Liver (tissue), 9 donors: ENCODE data around the gene THOC1. TPM values are rescaled to one million over a fixed set of nuclear protein-coding genes. Genes with fewer than 3 reads are reported as not detected.

ENCODE experiments used
- DNase-seq: peaks from one replicate; pipeline ENCODE4 v3.0.0-alpha.2; 2017; ENCODE audit warnings: low spot score
- H3K27ac ChIP-seq, 2 donors: one replicate each; pipeline ENCODE4 v1.7.0; 2013; ENCODE audit warnings: inconsistent platforms in 2 of 2, low read length in 2 of 2, control low read depth in 1 of 2, low read depth in 1 of 2, mild to moderate bottlenecking in 1 of 2
- H3K27me3 ChIP-seq, 4 donors: one replicate each; pipeline versions ENCODE4 v1.6.1 to v1.7.0; 2013; ENCODE audit warnings: low read length in 3 of 4, inconsistent platforms in 1 of 4, mild to moderate bottlenecking in 1 of 4, moderate library complexity in 1 of 4; ENCODE audit not compliant: control insufficient read depth in 4 of 4, insufficient read depth in 4 of 4
- H3K36me3 ChIP-seq, 4 donors: one replicate each; pipeline versions ENCODE4 v1.6.1 to v1.7.0; 2013; ENCODE audit warnings: low read length in 3 of 4, mild to moderate bottlenecking in 3 of 4, low read depth in 1 of 4, moderate library complexity in 1 of 4; ENCODE audit not compliant: control insufficient read depth in 4 of 4, insufficient read depth in 3 of 4
- H3K4me1 ChIP-seq, 4 donors: one replicate each; pipeline versions ENCODE4 v1.6.1 to v1.7.0; 2013; ENCODE audit warnings: low read length in 3 of 4, mild to moderate bottlenecking in 3 of 4, moderate library complexity in 1 of 4; ENCODE audit not compliant: control insufficient read depth in 4 of 4, insufficient read depth in 4 of 4
- H3K4me3 ChIP-seq, 3 donors: one replicate each; pipeline versions ENCODE4 v1.6.1 to v1.7.0; 2013; ENCODE audit warnings: low read length in 3 of 3, control low read depth in 1 of 3, low read depth in 1 of 3, mild to moderate bottlenecking in 1 of 3
- H3K9ac ChIP-seq, 2 donors: one replicate each; pipeline ENCODE4 v1.7.0; 2013; ENCODE audit warnings: low read length in 2 of 2, mild to moderate bottlenecking in 2 of 2, moderate library complexity in 2 of 2, control low read depth in 1 of 2, low read depth in 1 of 2
- H3K9me3 ChIP-seq, 4 donors: one replicate each; pipeline versions ENCODE4 v1.6.1 to v1.7.0; 2013; ENCODE audit warnings: low read length in 3 of 4; ENCODE audit not compliant: control insufficient read depth in 4 of 4
- EGR1 ChIP-seq, 2 donors: IDR thresholded peaks; 2 replicates each; pipeline ENCODE4 v1.6.1; 2016 to 2018; ENCODE audit warnings: antibody characterized with exemption in 2 of 2, low read depth in 2 of 2
- FOXA1 ChIP-seq: IDR thresholded peaks from 2 replicates; pipeline ENCODE4 v1.6.1; 2016; ENCODE audit warnings: antibody characterized with exemption
- FOXA2 ChIP-seq: IDR thresholded peaks from 2 replicates; pipeline ENCODE4 v1.6.1; 2016; ENCODE audit warnings: antibody characterized with exemption
- GABPA ChIP-seq, 2 donors: IDR thresholded peaks in 1 of 2; conservative IDR thresholded peaks in 1 of 2; 2 replicates each; pipeline ENCODE4 v1.6.1; 2016; ENCODE audit warnings: antibody characterized with exemption in 2 of 2, mild to moderate bottlenecking in 1 of 2, moderate library complexity in 1 of 2
- HNF4A ChIP-seq, 2 donors: conservative IDR thresholded peaks; 2 replicates each; pipeline ENCODE4 v1.6.1; 2016; ENCODE audit warnings: antibody characterized with exemption in 2 of 2, mild to moderate bottlenecking in 2 of 2
- JUND ChIP-seq, 2 donors: IDR thresholded peaks; 2 replicates each; pipeline ENCODE4 v1.6.1; 2016; ENCODE audit warnings: antibody characterized with exemption in 2 of 2
- MAX ChIP-seq: IDR thresholded peaks from 2 replicates; pipeline ENCODE4 v1.6.1; 2016; ENCODE audit warnings: antibody characterized with exemption
- NR2F2 ChIP-seq: IDR thresholded peaks from 2 replicates; pipeline ENCODE4 v1.6.1; 2016; ENCODE audit warnings: antibody characterized with exemption
- RAD21 ChIP-seq, 2 donors: IDR thresholded peaks; 2 replicates each; pipeline ENCODE4 v1.6.1; 2016; ENCODE audit warnings: antibody characterized with exemption in 2 of 2, mild to moderate bottlenecking in 2 of 2
- REST ChIP-seq: IDR thresholded peaks from 2 replicates; pipeline ENCODE4 v1.6.1; 2016; ENCODE audit warnings: antibody characterized with exemption, mild to moderate bottlenecking
- SP1 ChIP-seq: IDR thresholded peaks from 2 replicates; pipeline ENCODE4 v1.6.1; 2018; ENCODE audit warnings: antibody characterized with exemption, mild to moderate bottlenecking
- YY1 ChIP-seq: IDR thresholded peaks from 2 replicates; pipeline ENCODE4 v1.6.1; 2016; ENCODE audit warnings: antibody characterized with exemption, mild to moderate bottlenecking
- ZBTB33 ChIP-seq: IDR thresholded peaks from 2 replicates; pipeline ENCODE4 v1.6.1; 2016; ENCODE audit warnings: antibody characterized with exemption
- WGBS: extraction: QIAGEN DNeasy Blood & Tissue Kit; methylation state at CpG from one replicate; pipeline ENCODE4 v1.1.7; 2013; 5-methylcytosine and 5-hydroxymethylcytosine counted together
- polyA plus RNA-seq, 2 donors: library from polyadenylated mRNA; stranded (reverse) in 1 of 2; unstranded in 1 of 2; fragments of 200-250 nt in 1 of 2; fragments of >200 nt in 1 of 2; fragmentation: Nextera tagmentation in 1 of 2; extraction: Ambion mirVana in 1 of 2; gene quantifications; one replicate each; pipeline versions ENCODE4 v1.2.1 to v1.2.3, GENCODE V29; 2013 to 2015
- total RNA-seq, 2 donors: library from RNA; depleted of rRNA; stranded (reverse); fragments of >200 nt; gene quantifications; one replicate each; pipeline ENCODE4 v1.2.3, GENCODE V29; 2014
- TF ChIP-seq, protein P1 (sequence below): IDR thresholded peaks from 2 replicates; pipeline ENCODE4 v1.6.1; 2016; ENCODE audit warnings: antibody characterized with exemption
- TF ChIP-seq, protein P2 (sequence below): fragments of 150-350 bp; IDR thresholded peaks from 2 replicates; pipeline ENCODE4 v1.5.1; 2017; ENCODE audit warnings: improper control_type of control experiment, low read depth, low read length; ENCODE audit not compliant: missing input control
- donor health status: healthy.
- donor health status: healthy.
- donor health status: healthy.
- donor health status: healthy.
- donor health status: healthy.

The THOC1 gene
- total and polyA plus RNA-seq, 4 donors, result 5.2 to 30.5 (median 22.0) TPM

DNA sequence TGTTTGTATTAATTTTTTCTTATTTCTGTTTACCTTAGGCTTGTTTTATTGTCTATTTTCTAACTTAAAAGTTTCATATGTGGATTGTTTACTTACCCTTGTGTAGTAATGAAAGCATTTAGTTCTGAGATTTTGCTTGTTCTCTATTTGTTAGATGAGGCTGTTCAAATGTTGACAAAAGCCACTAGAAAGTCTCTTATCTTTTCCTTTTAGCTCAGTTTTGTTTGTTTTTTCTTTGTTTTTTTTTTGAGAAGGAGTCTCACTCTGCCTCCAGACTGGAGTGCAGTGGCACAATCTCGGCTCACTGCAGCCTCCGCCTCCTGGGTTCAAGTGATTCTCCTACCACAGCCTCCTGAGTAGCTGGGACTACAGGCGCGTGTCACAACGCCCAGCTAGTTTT lies 78.6 kb downstream of the THOC1 start (continued):
- TF ChIP-seq ZBTB33 (no peak), EGR1 (IDR thresholded peaks at IDR 0.05; ENCODE audit: low read depth in 2 of 2) (no peak)
- TF ChIP-seq, protein P1, sequence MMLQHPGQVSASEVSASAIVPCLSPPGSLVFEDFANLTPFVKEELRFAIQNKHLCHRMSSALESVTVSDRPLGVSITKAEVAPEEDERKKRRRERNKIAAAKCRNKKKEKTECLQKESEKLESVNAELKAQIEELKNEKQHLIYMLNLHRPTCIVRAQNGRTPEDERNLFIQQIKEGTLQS, result no peak

- no peak overlapping the region for H3K9ac ChIP-seq
- no peak overlapping the region for H3K4me3 ChIP-seq
- H3K27me3 ChIP-seq, result no peaks in the 10 kb centered on the region
- H3K9me3 ChIP-seq, result no peaks in the 10 kb centered on the region
- no peak overlapping the region for H3K27ac ChIP-seq
- no peak for TF ChIP-seq SP1
- no peak for TF ChIP-seq REST
- TF ChIP-seq EGR1 (IDR thresholded peaks at IDR 0.05; ENCODE audit: low read depth in 2 of 2), result no peak
- TF ChIP-seq GABPA (IDR thresholded peaks at IDR 0.05 in 1 of 2, conservative IDR thresholded peaks at IDR 0.05 in 1 of 2), result no peak
- TF ChIP-seq RAD21 (IDR thresholded peaks at IDR 0.05), result no peak
- no peak for TF ChIP-seq FOXA2
- no peak for TF ChIP-seq NR2F2
- TF ChIP-seq FOXA1, result no peak
- TF ChIP-seq, protein P2, sequence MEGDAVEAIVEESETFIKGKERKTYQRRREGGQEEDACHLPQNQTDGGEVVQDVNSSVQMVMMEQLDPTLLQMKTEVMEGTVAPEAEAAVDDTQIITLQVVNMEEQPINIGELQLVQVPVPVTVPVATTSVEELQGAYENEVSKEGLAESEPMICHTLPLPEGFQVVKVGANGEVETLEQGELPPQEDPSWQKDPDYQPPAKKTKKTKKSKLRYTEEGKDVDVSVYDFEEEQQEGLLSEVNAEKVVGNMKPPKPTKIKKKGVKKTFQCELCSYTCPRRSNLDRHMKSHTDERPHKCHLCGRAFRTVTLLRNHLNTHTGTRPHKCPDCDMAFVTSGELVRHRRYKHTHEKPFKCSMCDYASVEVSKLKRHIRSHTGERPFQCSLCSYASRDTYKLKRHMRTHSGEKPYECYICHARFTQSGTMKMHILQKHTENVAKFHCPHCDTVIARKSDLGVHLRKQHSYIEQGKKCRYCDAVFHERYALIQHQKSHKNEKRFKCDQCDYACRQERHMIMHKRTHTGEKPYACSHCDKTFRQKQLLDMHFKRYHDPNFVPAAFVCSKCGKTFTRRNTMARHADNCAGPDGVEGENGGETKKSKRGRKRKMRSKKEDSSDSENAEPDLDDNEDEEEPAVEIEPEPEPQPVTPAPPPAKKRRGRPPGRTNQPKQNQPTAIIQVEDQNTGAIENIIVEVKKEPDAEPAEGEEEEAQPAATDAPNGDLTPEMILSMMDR, result no peak
- TF ChIP-seq JUND (IDR thresholded peaks at IDR 0.05), result no peak
- TF ChIP-seq HNF4A (conservative IDR thresholded peaks at IDR 0.05), result no peak
- no peak for TF ChIP-seq MAX
- no peak for TF ChIP-seq YY1
- no peak for TF ChIP-seq ZBTB33
- peaks cover 0 to 23% (median 11%) of the 10 kb centered on the region in 4 donors for H3K36me3 ChIP-seq
- H3K4me1 ChIP-seq, result peaks cover 0 to 2% (median 0%) of the 10 kb centered on the region in 4 donors
- DNase-seq, result no peak
- WGBS, result 92% methylated on average over 1 of the region's 1 CpG
Observed at GRCh38 chr18:183769-184168, 84.1 kb downstream of the THOC1 start.
